HG02852 (cell line): ENCODE data around the gene RASEF.

Experiments
- ATAC-seq: cut with Tn5 transposase; IDR thresholded peaks from one replicate; pipeline ENCODE4 v1.9.1; 2021; ENCODE audit warnings: mild to moderate bottlenecking, moderate library complexity; ENCODE audit not compliant: unreplicated experiment

Gene RASEF

GRCh38 chr9:83015897-83016296, 47.0 kb downstream of the RASEF start:
- no peak for ATAC-seq

DNA sequence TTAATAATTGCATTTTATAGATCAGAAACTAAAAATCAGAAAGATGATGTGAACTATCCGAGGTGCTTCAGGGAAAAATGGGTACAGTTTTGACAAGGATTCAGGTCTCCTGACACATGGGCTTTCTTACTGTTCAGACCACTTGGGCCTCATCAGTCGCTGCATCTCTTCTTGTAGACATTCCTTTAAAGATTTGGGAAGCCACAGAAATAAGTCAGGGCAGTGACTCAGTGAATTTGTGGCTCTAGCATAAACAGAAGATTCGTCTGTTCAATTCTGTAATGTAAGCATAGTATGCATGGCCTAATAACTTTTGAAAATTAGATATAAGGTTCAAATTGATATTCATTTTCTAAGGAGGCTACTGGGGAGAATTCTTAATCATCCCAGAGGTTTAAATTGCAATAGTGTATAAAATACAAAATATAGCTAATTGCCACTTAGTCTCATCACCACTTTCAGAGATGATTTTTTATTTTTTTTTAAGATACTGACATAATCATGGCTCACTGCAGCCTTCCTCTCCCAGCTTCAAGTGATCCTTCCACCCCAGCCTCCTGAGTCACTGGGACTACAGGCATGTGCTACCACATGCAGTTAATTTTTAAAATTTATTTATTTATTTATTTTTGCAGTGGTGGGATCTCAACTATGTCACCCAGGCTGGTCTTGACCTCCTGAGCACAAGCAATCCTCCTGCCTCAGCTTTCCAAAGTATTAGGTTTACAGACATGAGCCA, 48.9 kb downstream of the RASEF start:
- ATAC-seq = no peak

DNA sequence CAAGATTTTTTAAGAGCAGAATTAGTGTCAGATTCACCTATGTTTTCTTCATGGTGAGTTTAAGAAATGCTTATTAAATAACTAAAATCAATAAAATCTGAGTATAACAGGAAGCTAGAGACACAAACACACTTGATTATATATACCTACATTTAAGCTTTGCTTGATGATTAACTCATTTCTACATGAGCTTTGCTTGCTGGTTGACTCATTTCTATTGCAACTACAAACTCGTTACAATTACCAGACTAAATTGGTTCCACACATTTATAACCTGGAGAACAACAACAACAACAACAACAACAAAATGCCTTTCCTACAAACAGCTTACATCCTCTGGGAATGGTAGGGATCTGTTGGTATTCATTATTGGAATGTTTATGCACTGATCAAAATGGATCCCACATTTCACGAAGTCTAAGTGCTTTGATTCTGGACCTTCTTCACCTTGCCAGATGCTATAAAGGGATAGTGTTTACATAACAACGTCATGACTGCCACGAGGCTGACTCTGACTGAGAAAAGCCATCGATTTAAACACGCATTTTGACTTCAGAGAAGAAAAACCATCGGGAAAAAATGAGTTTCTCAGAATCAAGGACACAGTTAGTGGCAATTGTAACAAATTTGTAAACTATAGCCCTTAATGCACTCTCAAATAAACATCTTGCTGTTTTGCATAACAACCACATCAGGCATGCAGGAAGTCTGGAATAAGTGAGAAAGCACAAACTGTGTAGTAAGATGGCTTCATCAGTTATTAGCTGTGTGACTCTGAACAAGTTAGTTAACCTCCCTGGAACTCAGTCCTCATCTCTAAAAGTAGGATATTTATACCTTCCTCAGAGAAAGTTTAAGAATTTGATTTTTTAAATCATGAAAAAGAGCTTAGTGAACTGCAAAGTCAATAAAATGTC, 49.8 kb downstream of the RASEF start:
- ATAC-seq = no peak

GRCh38 chr9:83012168-83012921, 50.6 kb downstream of the RASEF start:
- no peak for ATAC-seq

DNA sequence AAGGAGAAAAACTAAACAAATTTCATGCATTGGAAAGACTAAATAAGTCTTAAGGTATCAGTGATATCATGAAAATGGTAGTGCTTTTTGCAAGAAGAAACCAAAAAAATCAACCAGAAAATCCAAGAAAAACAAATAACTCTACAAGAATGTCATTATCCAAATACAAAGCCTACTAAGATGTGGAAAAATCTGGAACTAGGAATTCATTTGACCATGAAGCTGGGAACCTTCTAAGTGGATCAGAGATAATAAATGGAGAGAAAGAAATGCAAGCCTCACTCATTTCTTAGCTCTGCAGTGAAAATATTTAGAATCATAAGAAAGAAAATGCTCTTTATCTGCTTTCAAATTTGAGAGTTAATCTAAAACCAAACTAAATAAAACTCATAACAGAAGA, 51.3 kb downstream of the RASEF start:
- ATAC-seq = no peak

DNA sequence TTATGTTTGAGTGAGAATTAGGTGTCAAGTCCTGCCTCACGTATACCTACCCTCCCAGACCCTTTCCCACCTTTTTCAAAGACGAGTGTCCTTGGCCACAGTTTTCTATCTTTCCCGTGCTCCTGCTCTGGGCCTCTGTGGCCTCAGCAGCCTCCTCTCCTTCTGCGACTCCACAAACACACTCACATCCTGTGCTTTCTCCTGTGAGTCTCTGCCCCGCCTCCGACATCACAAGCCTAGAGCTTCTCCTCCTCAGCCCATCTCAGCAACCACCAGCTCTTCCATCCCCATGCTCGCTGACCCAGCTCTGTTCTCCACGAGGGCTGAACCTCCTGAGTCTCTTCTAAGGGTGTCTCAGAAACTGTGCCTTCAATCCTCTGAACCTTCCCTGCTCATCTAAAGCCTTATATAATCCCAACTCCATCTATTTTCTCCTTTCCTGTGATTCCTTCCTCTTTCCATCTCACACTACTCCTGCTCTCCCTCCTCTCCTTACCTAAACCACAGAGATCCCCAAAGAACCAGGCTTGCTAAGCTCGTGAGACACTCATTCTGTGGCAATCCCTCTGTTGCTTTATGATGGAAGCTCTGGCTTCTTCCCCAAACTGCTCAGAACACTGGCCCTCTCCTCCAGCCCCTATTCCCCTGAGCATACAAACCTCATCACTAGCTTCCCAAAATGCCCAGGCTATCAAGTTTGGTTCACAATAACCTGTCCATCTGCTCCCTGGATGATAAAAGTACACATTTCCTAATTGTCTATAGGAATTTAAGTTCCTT, 55.2 kb downstream of the RASEF start:
- ATAC-seq = no peak

DNA sequence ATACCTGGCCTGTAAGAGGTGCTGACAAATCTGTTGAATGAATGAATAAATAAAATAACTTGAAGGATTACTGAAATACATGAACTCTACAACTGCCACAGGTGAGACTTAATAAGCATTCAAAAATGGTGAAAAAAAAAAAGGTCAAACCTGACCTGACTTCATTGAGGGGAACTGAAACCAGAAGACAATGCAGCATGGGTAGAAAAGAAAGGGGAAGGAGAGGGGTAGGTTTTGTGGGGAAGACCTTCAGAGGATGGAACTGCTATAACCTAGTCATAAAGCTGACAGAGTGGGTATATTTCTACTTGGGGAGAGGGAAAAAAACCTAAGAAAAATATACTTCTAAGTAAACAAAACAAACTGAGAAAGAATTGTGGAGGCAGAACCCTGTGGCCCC, 56.6 kb downstream of the RASEF start:
- no peak for ATAC-seq

- no peak for ATAC-seq
Measured at GRCh38 chr9:83005963-83006362, 57.0 kb downstream of the RASEF start.

DNA sequence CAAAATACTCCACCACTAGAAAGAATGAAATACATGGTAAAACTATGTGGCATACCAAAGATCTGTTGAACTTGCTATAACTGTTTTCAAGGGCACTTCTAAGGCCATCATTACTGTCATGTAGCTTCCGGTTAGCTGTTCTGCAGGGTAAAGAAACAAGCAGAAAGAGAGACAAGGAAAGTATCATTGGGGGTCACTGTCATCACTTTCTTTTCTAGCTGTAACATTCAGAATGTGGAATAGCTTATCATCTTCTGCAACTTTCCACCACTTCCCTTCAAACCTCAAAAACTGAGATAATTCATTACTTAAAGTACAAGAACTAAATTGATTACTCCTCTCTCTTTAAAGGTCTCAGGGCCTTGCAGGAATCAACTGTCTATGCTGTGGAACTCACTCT, 57.6 kb downstream of the RASEF start:
- ATAC-seq = no peak

DNA sequence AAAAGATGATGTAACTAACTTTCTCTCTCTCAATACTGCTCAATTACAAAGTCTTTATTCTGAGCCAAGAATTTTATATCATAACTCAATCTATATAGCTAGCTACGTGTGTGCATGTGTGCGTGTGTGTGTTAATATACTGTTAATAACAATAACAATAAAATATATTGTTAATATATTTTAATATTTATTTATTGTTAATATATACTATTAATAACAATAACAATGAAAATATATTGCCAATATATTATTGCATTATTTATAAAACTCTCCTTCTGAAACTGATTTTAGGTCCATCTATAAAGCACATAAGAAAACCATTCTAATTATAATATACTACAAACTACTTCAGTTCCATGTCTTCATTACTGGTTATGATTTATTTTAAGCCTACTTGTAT, 60.6 kb downstream of the RASEF start:
- ATAC-seq = no peak

GRCh38 chr9:83000765-83001164, 62.2 kb downstream of the RASEF start:
- ATAC-seq = peak; percentile 57

GRCh38 chr9:82998409-82998808, 64.5 kb downstream of the RASEF start:
- no peak for ATAC-seq

- no peak for ATAC-seq
Measured at GRCh38 chr9:82997476-82998140, 65.3 kb downstream of the RASEF start.

- no peak for ATAC-seq
Measured at GRCh38 chr9:82996941-82997340, 66.0 kb downstream of the RASEF start.

GRCh38 chr9:82993856-82994605, 68.9 kb downstream of the RASEF start:
- ATAC-seq = no peak

DNA sequence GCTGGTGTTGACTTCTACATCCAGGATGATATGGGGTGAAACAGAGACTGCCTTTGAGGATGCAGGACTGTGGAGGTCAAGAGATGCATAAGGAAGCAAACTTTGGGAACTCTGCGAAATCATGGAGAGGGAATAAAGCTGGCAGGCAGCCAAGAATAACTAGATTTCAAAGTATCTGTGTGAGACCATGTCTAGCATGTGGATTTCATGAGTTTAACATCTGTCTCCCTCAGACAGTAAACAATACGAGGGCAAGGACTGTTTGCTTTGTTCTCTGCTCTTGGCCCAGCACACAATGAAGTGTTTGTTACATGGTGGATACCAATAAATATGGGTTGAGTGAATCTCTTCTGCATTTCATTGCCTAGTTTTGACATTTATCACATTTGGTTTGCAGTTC, 71.3 kb downstream of the RASEF start:
- no peak for ATAC-seq

GRCh38 chr9:82989929-82990328, 73.0 kb downstream of the RASEF start:
- no peak for ATAC-seq

- ATAC-seq = no peak
Measured at GRCh38 chr9:82988488-82988887, 74.5 kb downstream of the RASEF start.

- no peak for ATAC-seq
Measured at GRCh38 chr9:82987370-82988189, 75.4 kb downstream of the RASEF start.
